ENCODE data around the gene C5orf47. TPM values are rescaled to one million over a fixed set of nuclear protein-coding genes. Genes with fewer than 3 reads are reported as not detected.

The C5orf47 gene
- total RNA-seq, 1 donor from 2014 or later: 0.69 TPM

DNA sequence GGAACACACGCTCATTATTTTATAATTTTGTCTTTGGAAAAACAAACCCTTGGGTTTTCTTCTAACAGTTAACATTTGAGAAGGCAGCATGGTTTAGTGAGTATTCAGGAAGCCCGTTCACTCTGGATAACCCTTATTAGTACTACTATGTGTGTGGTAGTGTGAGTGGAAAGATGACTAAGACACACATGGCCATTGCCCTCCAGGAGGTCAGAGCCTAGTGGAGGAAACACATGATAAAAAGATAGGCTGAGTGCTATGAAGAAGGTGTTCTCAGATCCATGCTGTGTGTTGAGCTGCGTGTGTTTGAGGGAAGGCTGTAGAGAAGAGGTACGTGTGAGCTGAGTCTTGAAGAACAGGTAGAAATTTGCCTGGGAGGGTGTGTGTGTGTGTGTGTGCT lies 8.4 kb downstream of the C5orf47 start:
- Mint-ChIP-seq H3K36me3 (no peaks in the 10 kb centered on the region), H3K27me3 (ENCODE audit: insufficient read depth, low read depth) (no peaks in the 10 kb centered on the region), H3K4me1 (no peaks in the 10 kb centered on the region), H3K9me3 (no peaks in the 10 kb centered on the region), H3K27ac (no peak overlapping the region), H3K4me3 (no peak overlapping the region)
- H3K27me3 ChIP-seq: no peaks in the 10 kb centered on the region
- no peaks in the 10 kb centered on the region for H3K9me3 ChIP-seq (ENCODE audit: low read depth)
- no peaks in the 10 kb centered on the region for H3K79me2 ChIP-seq (ENCODE audit: low read depth)
- TF ChIP-seq, protein P1, sequence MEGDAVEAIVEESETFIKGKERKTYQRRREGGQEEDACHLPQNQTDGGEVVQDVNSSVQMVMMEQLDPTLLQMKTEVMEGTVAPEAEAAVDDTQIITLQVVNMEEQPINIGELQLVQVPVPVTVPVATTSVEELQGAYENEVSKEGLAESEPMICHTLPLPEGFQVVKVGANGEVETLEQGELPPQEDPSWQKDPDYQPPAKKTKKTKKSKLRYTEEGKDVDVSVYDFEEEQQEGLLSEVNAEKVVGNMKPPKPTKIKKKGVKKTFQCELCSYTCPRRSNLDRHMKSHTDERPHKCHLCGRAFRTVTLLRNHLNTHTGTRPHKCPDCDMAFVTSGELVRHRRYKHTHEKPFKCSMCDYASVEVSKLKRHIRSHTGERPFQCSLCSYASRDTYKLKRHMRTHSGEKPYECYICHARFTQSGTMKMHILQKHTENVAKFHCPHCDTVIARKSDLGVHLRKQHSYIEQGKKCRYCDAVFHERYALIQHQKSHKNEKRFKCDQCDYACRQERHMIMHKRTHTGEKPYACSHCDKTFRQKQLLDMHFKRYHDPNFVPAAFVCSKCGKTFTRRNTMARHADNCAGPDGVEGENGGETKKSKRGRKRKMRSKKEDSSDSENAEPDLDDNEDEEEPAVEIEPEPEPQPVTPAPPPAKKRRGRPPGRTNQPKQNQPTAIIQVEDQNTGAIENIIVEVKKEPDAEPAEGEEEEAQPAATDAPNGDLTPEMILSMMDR (IDR thresholded peaks at IDR 0.05): no peak
- no peak for TF ChIP-seq EZH2 (IDR thresholded peaks at IDR 0.05)
- no peak for TF ChIP-seq EZH2phosphoT487 (IDR thresholded peaks at IDR 0.05)
- H2AFZ ChIP-seq (replicated peaks): no peak overlapping the region
- H3K27ac ChIP-seq: no peak overlapping the region
- no peak overlapping the region for H3K9ac ChIP-seq
- no peaks in the 10 kb centered on the region for H3F3A ChIP-seq (ENCODE audit: low read depth)
- H4K20me1 ChIP-seq (ENCODE audit: low read depth): no peaks in the 10 kb centered on the region
- H3K4me2 ChIP-seq: no peak overlapping the region
- no peaks in the 10 kb centered on the region for H3K4me1 ChIP-seq
- DNase-seq (ENCODE audit: low spot score): no peak
- no peak overlapping the region for H3K4me3 ChIP-seq
- H3K36me3 ChIP-seq: no peaks in the 10 kb centered on the region

DNA sequence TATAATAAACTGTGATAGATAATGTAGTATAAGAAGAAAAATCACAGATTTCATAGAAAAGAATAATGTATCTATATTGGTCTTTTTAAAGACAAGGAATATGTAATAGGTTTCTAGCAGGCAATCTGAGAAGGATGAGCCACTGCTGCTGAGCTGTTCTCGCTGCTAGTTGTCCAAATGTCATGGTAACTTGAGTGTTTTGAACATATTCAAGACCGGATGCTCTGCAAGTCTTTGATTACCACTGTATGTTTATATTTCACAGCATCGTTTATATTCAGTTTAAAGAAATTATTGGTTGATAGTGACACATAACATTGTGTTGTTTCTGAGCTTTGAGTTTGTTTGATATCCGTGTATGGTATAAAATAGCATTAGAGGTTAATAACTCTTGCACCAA lies 9.6 kb downstream of the C5orf47 start:
- no peak overlapping the region for H3K4me3 Mint-ChIP-seq
- Histone ChIP-seq H3K4me3 (no peak overlapping the region), H3K27ac (no peak overlapping the region), H3K79me2 (ENCODE audit: low read depth) (no peaks in the 10 kb centered on the region), H3K36me3 (no peaks in the 10 kb centered on the region), H3K4me2 (no peak overlapping the region), H3K27me3 (peaks cover 3% of the 10 kb centered on the region), H2AFZ (replicated peaks) (no peak overlapping the region), H3K4me1 (no peaks in the 10 kb centered on the region), H3F3A (ENCODE audit: low read depth) (no peaks in the 10 kb centered on the region), H4K20me1 (ENCODE audit: low read depth) (no peaks in the 10 kb centered on the region), H3K9me3 (ENCODE audit: low read depth) (no peaks in the 10 kb centered on the region), H3K9ac (no peak overlapping the region)
- no peaks in the 10 kb centered on the region for H3K36me3 Mint-ChIP-seq
- H3K9me3 Mint-ChIP-seq: no peaks in the 10 kb centered on the region
- H3K4me1 Mint-ChIP-seq: no peaks in the 10 kb centered on the region
- no peak for DNase-seq (ENCODE audit: low spot score)
- H3K27me3 Mint-ChIP-seq (ENCODE audit: insufficient read depth, low read depth): no peaks in the 10 kb centered on the region
- no peak for TF ChIP-seq EZH2phosphoT487 (IDR thresholded peaks at IDR 0.05)
- no peak for TF ChIP-seq EZH2 (IDR thresholded peaks at IDR 0.05)
- TF ChIP-seq, protein P1 (IDR thresholded peaks at IDR 0.05): no peak
- no peak overlapping the region for H3K27ac Mint-ChIP-seq

DNA sequence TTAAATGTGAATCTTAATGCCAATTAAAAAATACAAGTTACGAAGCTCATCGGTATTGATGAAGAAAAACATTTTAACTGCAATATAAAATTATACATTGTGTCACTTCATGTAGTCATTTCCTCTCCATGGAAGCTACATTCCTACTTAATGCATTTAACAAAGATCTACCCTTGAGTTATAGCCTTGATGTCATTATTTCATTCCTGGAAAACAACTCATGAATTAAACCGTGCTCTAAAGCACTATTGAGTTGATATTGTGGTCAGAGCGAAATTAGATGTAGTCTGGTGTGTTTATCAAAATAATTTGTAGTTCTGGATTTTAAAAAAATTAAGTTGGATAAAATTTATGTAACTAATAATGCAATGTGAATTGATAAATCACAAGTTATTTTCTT lies 11.1 kb downstream of the C5orf47 start:
- H2AFZ ChIP-seq (replicated peaks): no peak overlapping the region
- no peak overlapping the region for H3K4me2 ChIP-seq
- H3K27ac Mint-ChIP-seq: no peak overlapping the region
- H3K4me1 ChIP-seq: no peaks in the 10 kb centered on the region
- no peak overlapping the region for H3K27ac ChIP-seq
- no peaks in the 10 kb centered on the region for H3K9me3 Mint-ChIP-seq
- H3K9me3 ChIP-seq (ENCODE audit: low read depth): no peaks in the 10 kb centered on the region
- no peak overlapping the region for H3K4me3 Mint-ChIP-seq
- H3F3A ChIP-seq (ENCODE audit: low read depth): no peaks in the 10 kb centered on the region
- no peaks in the 10 kb centered on the region for H3K36me3 ChIP-seq
- H3K79me2 ChIP-seq (ENCODE audit: low read depth): no peaks in the 10 kb centered on the region
- H3K4me3 ChIP-seq: no peak overlapping the region
- TF ChIP-seq EZH2phosphoT487 (IDR thresholded peaks at IDR 0.05): no peak
- TF ChIP-seq, protein P1 (IDR thresholded peaks at IDR 0.05): no peak
- TF ChIP-seq EZH2 (IDR thresholded peaks at IDR 0.05): no peak
- no peaks in the 10 kb centered on the region for H3K27me3 Mint-ChIP-seq (ENCODE audit: insufficient read depth, low read depth)
- no peaks in the 10 kb centered on the region for H4K20me1 ChIP-seq (ENCODE audit: low read depth)
- H3K4me1 Mint-ChIP-seq: no peaks in the 10 kb centered on the region
- no peaks in the 10 kb centered on the region for H3K36me3 Mint-ChIP-seq
- peaks cover 3% of the 10 kb centered on the region for H3K27me3 ChIP-seq
- DNase-seq (ENCODE audit: low spot score): no peak
- no peak overlapping the region for H3K9ac ChIP-seq
